Stimulated activated CD8-positive, alpha-beta memory T cell treated with anti-CD3 and anti-CD28 coated beads, Interleukin-15, amount 100 ng/mL, for 1 hour (primary cell): ENCODE measurements around the gene SLC36A3.
"Not testable (repeated sequence)": the region's sequence is repeated elsewhere in the genome, so short reads cannot be mapped to it uniquely, and the experiment has no call there.

Source experiments
- DNase-seq: peaks from one replicate; pipeline ENCODE4 v3.0.0-alpha.2; 2020; ENCODE audit warnings: low read depth

SLC36A3 gene

GRCh38 chr5:151303666-151304065 is at the start of gene SLC36A3:
TSS of gene SLC36A3 (minus strand) at chr5:151303766. CDS start at chr5:151303354, 412 bp downstream.
- no peak for DNase-seq

GRCh38 chr5:151351671-151352070 is 48.1 kb upstream of the SLC36A3 start:
- DNase-seq = no peak

- no peak for DNase-seq
Measured at GRCh38 chr5:151348789-151349188, 45.2 kb upstream of the SLC36A3 start.

- DNase-seq = no peak
Measured at GRCh38 chr5:151347369-151347768, 43.8 kb upstream of the SLC36A3 start, which contains the start of gene SLC36A2. TSS of gene SLC36A2 (minus strand) at chr5:151347559. CDS start at chr5:151347460, 99 bp downstream.

- no peak for DNase-seq
Measured at GRCh38 chr5:151345808-151346478, 42.4 kb upstream of the SLC36A3 start.

GRCh38 chr5:151345187-151345807 is 41.7 kb upstream of the SLC36A3 start:
- no peak for DNase-seq

GRCh38 chr5:151344088-151344487 is 40.5 kb upstream of the SLC36A3 start:
- no peak for DNase-seq

- DNase-seq = no peak
Measured at GRCh38 chr5:151340004-151340403, 36.4 kb upstream of the SLC36A3 start.

- DNase-seq = no peak
Measured at GRCh38 chr5:151338734-151339133, 35.2 kb upstream of the SLC36A3 start.

GRCh38 chr5:151332857-151333256 is 29.3 kb upstream of the SLC36A3 start:
- no peak for DNase-seq

GRCh38 chr5:151328734-151329133 is 25.2 kb upstream of the SLC36A3 start:
- no peak for DNase-seq

- no peak for DNase-seq
Measured at GRCh38 chr5:151327585-151327984, 24.0 kb upstream of the SLC36A3 start.

- DNase-seq = no peak
Measured at GRCh38 chr5:151326266-151326665, 22.7 kb upstream of the SLC36A3 start.

- DNase-seq = no peak
Measured at GRCh38 chr5:151320481-151320880, 16.9 kb upstream of the SLC36A3 start.

- no peak for DNase-seq
Measured at GRCh38 chr5:151318850-151319732, 15.5 kb upstream of the SLC36A3 start.

- no peak for DNase-seq
Measured at GRCh38 chr5:151317871-151318270, 14.3 kb upstream of the SLC36A3 start.

- DNase-seq = peak; percentile 3
Measured at GRCh38 chr5:151315998-151316597, 12.5 kb upstream of the SLC36A3 start.

- no peak for DNase-seq
Measured at GRCh38 chr5:151313357-151313756, 9.8 kb upstream of the SLC36A3 start.

- no peak for DNase-seq
Measured at GRCh38 chr5:151312756-151313324, 9.3 kb upstream of the SLC36A3 start.

GRCh38 chr5:151310932-151311331 is 7.4 kb upstream of the SLC36A3 start:
- DNase-seq = no peak

- DNase-seq = not testable (repeated sequence)
Measured at GRCh38 chr5:151309821-151310220, 6.3 kb upstream of the SLC36A3 start.

GRCh38 chr5:151309266-151309665 is 5.7 kb upstream of the SLC36A3 start:
- DNase-seq = not testable (repeated sequence)
